Stomach (tissue), 9 donors: ENCODE data around the gene FYN. TPM values are rescaled to one million over a fixed set of nuclear protein-coding genes. Genes with fewer than 3 reads are reported as not detected.

Source experiments
- DNase-seq, 2 donors: peaks; one replicate each; pipeline versions ENCODE4 v3.0.0 to v3.0.0-alpha.2; 2013 to 2019
- H3K27ac ChIP-seq, 5 donors: fragments of 200-600 bp in 4 of 5; sonication (generic) in 4 of 5; one replicate each; pipeline ENCODE4 v1.5.1; 2013 to 2019; ENCODE audit warnings: mild to moderate bottlenecking in 1 of 5, moderate library complexity in 1 of 5
- H3K27me3 ChIP-seq, 3 donors: fragments of 200-600 bp; sonication (generic); one replicate each; pipeline ENCODE4 v1.5.1; 2017 to 2019; ENCODE audit warnings: mixed run types in 1 of 3
- H3K36me3 ChIP-seq, 4 donors: fragments of 200-600 bp; sonication (generic); 1 replicate in 3 of 4; 2 replicates in 1 of 4; pipeline ENCODE4 v1.5.1; 2016 to 2019
- H3K4me1 ChIP-seq, 4 donors: fragments of 200-600 bp; sonication (generic); one replicate each; pipeline ENCODE4 v1.5.1; 2016 to 2019
- H3K4me3 ChIP-seq, 4 donors: fragments of 200-600 bp; sonication (generic) in 3 of 4; one replicate each; pipeline ENCODE4 v1.5.1; 2016 to 2019; ENCODE audit warnings: mild to moderate bottlenecking in 1 of 4
- H3K9me3 ChIP-seq, 4 donors: fragments of 200-600 bp; sonication (generic); one replicate each; pipeline ENCODE4 v1.5.1; 2016 to 2019
- CTCF ChIP-seq, 7 experiments: fragments of 450-650 bp in 4 of 7; fragments of 200-600 bp in 3 of 7; sonication (generic) in 3 of 7; IDR thresholded peaks; one replicate each; pipeline ENCODE4 v1.5.1; 2016 to 2019; ENCODE audit warnings: antibody characterized with exemption in 7 of 7, control low read depth in 2 of 7, mild to moderate bottlenecking in 1 of 7
- EP300 ChIP-seq: sonication (generic); formaldehyde crosslinking; IDR thresholded peaks from one replicate; pipeline ENCODE4 v1.6.1; 2017; ENCODE audit warnings: antibody characterized with exemption
- POLR2A ChIP-seq, 4 donors: fragments of 450-650 bp; IDR thresholded peaks; one replicate each; pipeline ENCODE4 v1.6.1; 2016; ENCODE audit warnings: antibody characterized with exemption in 4 of 4, control low read depth in 2 of 4, mild to moderate bottlenecking in 1 of 4, moderate library complexity in 1 of 4
- POLR2AphosphoS5 ChIP-seq, 3 donors: sonication (generic); formaldehyde crosslinking; IDR thresholded peaks; one replicate each; pipeline ENCODE4 v1.6.1; 2016; ENCODE audit warnings: antibody characterized with exemption in 3 of 3
- WGBS, 5 donors: extraction: QIAGEN DNeasy Blood & Tissue Kit in 3 of 5; methylation state at CpG; one replicate each; pipeline versions ENCODE4 v1.1.5 to v1.1.7; 2013 to 2018; 5-methylcytosine and 5-hydroxymethylcytosine counted together
- intact Hi-C: fragments of 100-400 bp; cut with DNase I; formaldehyde crosslinking; loops from one replicate; pipeline ENCODE4 v1.15.1; 2023; ENCODE audit warnings: low total_unique reads
- polyA plus RNA-seq, 3 donors: library from polyadenylated mRNA; stranded (reverse); fragments of 200-250 nt; gene quantifications; one replicate each; pipeline ENCODE4 v1.2.3, GENCODE V29; 2013
- total RNA-seq, 5 donors: library from RNA; depleted of rRNA; stranded (reverse); fragments of >200 nt; gene quantifications; one replicate each; pipeline versions ENCODE4 v1.1.0 to v1.2.3, GENCODE V29; 2014 to 2016
- donor health status: healthy with polysubstance abuse.
- donor health status: Bipolar disorder and iron deficiency.
- donor health status: healthy.

FYN gene
- total and polyA plus RNA-seq, 8 donors, result 8.4 to 146 (median 37.1) TPM

GRCh38 chr6:111796310-111796918 lies 76.8 kb downstream of the FYN start:
- Histone ChIP-seq H3K27me3 (no peaks in the 10 kb centered on the region), H3K36me3 (no peaks in the 10 kb centered on the region), H3K9me3 (no peaks in the 10 kb centered on the region), H3K4me1 (peaks cover 0 to 50% (median 17%) of the 10 kb centered on the region in 4 donors), H3K4me3 (no peak overlapping the region), H3K27ac (no peak overlapping the region)
- intact Hi-C loops, result no loop called here
- no peak for DNase-seq
- 92 to 97% (median 96%) methylated on average over 3 of the region's 3 CpGs for WGBS, 5 donors
- TF ChIP-seq CTCF (IDR thresholded peaks at IDR 0.05) (no peak), POLR2AphosphoS5 (IDR thresholded peaks at IDR 0.05) (no peak), EP300 (no peak), POLR2A (IDR thresholded peaks at IDR 0.05) (no peak)

GRCh38 chr6:111795558-111795957 lies 77.7 kb downstream of the FYN start:
- Histone ChIP-seq H3K9me3 (no peaks in the 10 kb centered on the region), H3K27me3 (no peaks in the 10 kb centered on the region), H3K36me3 (no peaks in the 10 kb centered on the region), H3K27ac (peak overlapping the region in 1 of 5 donors; percentile 64), H3K4me1 (peaks cover 0 to 53% (median 19%) of the 10 kb centered on the region in 4 donors), H3K4me3 (no peak overlapping the region)
- WGBS, 5 donors, result 81 to 92% (median 88%) methylated on average over 2 of the region's 2 CpGs
- intact Hi-C loops, result no loop called here
- TF ChIP-seq POLR2A (IDR thresholded peaks at IDR 0.05), result no peak
- no peak for TF ChIP-seq CTCF (IDR thresholded peaks at IDR 0.05)
- DNase-seq, result no peak

- no peak for TF ChIP-seq POLR2AphosphoS5 (IDR thresholded peaks at IDR 0.05)
- Histone ChIP-seq H3K9me3 (no peaks in the 10 kb centered on the region), H3K4me3 (no peak overlapping the region), H3K4me1 (peaks cover 0 to 53% (median 18%) of the 10 kb centered on the region in 4 donors), H3K27me3 (no peaks in the 10 kb centered on the region), H3K36me3 (no peaks in the 10 kb centered on the region), H3K27ac (peak overlapping the region in 1 of 5 donors; percentile 64)
- WGBS, 5 donors, result 68 to 89% (median 77%) methylated on average over 5 of the region's 5 CpGs
- no peak for DNase-seq
- intact Hi-C loops, result no loop called here
Observed at GRCh38 chr6:111794727-111795452, 78.4 kb downstream of the FYN start.

GRCh38 chr6:111794300-111794699 lies 79.0 kb downstream of the FYN start:
- Histone ChIP-seq H3K9me3 (no peaks in the 10 kb centered on the region), H3K36me3 (no peaks in the 10 kb centered on the region), H3K27ac (peak overlapping the region in 2 of 5 donors; percentile 30 to 64), H3K4me3 (no peak overlapping the region), H3K27me3 (no peaks in the 10 kb centered on the region), H3K4me1 (peaks cover 0 to 54% (median 16%) of the 10 kb centered on the region in 4 donors)
- TF ChIP-seq EP300 (no peak), POLR2AphosphoS5 (IDR thresholded peaks at IDR 0.05) (no peak), CTCF (IDR thresholded peaks at IDR 0.05) (no peak), POLR2A (IDR thresholded peaks at IDR 0.05) (no peak)
- intact Hi-C loops, result no loop called here
- no peak for DNase-seq
- WGBS, 5 donors, result 86 to 89% (median 88%) methylated on average over 4 of the region's 4 CpGs

- H3K9me3 ChIP-seq, result no peaks in the 10 kb centered on the region
- no peak for TF ChIP-seq CTCF (IDR thresholded peaks at IDR 0.05)
- peak in 1 of 3 donors; percentile 14 for TF ChIP-seq POLR2AphosphoS5 (IDR thresholded peaks at IDR 0.05)
- intact Hi-C loops, result no loop called here
- WGBS, 5 donors, result 69 to 80% (median 77%) methylated on average over 8 of the region's 8 CpGs
- peak overlapping the region in 4 of 5 donors; percentile 9 to 64 (median 22) for H3K27ac ChIP-seq
- no peaks in the 10 kb centered on the region for H3K27me3 ChIP-seq
- peak overlapping the region in 2 of 4 donors; percentile 16 to 24 for H3K4me3 ChIP-seq
- DNase-seq, result peak in 1 of 2 donors; percentile 34
- no peaks in the 10 kb centered on the region for H3K36me3 ChIP-seq
- peaks cover 0 to 54% (median 18%) of the 10 kb centered on the region in 4 donors for H3K4me1 ChIP-seq
Observed at GRCh38 chr6:111793711-111794111, 79.5 kb downstream of the FYN start.
